Neural progenitor cell (in vitro differentiated cells): Measurements from ENCODE around the gene TP53BP2. TPM values are rescaled to one million over a fixed set of nuclear protein-coding genes. Genes with fewer than 3 reads are reported as not detected.

ENCODE experiments used
- DNase-seq: peaks from one replicate; pipeline ENCODE4 v3.0.0-alpha.2; 2016; ENCODE audit warnings: low spot score
- H2AFZ ChIP-seq: fragments of 200-600 bp; sonication (generic); replicated peaks from 2 replicates; pipeline ENCODE4 v1.6.1; 2016; ENCODE audit warnings: antibody characterized with exemption
- H3F3A ChIP-seq: fragments of 200-600 bp; sonication (generic); 2 replicates; pipeline ENCODE4 v1.6.1; 2016; ENCODE audit warnings: antibody characterized with exemption, low read depth
- H3K27ac ChIP-seq: fragments of 200-600 bp; sonication (generic); 2 replicates; pipeline ENCODE4 v1.5.1; 2016; ENCODE audit warnings: mild to moderate bottlenecking
- H3K27me3 ChIP-seq: fragments of 200-600 bp; sonication (generic); 2 replicates; pipeline ENCODE4 v1.6.1; 2016; ENCODE audit warnings: mild to moderate bottlenecking, moderate library complexity
- H3K36me3 ChIP-seq: fragments of 200-600 bp; sonication (generic); 2 replicates; pipeline ENCODE4 v1.5.1; 2016
- H3K4me1 ChIP-seq: fragments of 200-600 bp; sonication (generic); 2 replicates; pipeline ENCODE4 v1.6.1; 2016; ENCODE audit warnings: mixed run types
- H3K4me2 ChIP-seq: fragments of 200-600 bp; sonication (generic); 2 replicates; pipeline ENCODE4 v1.6.1; 2016
- H3K4me3 ChIP-seq: fragments of 200-600 bp; sonication (generic); 2 replicates; pipeline ENCODE4 v1.5.1; 2016
- H3K79me2 ChIP-seq: fragments of 200-600 bp; sonication (generic); 2 replicates; pipeline ENCODE4 v1.6.1; 2016; ENCODE audit warnings: low read depth
- H3K9ac ChIP-seq: fragments of 200-600 bp; sonication (generic); 2 replicates; pipeline ENCODE4 v1.6.1; 2016
- H3K9me3 ChIP-seq: fragments of 200-600 bp; sonication (generic); 2 replicates; pipeline ENCODE4 v1.5.1; 2016; ENCODE audit warnings: low read depth
- H4K20me1 ChIP-seq: fragments of 200-600 bp; sonication (generic); 2 replicates; pipeline ENCODE4 v1.6.1; 2016; ENCODE audit warnings: low read depth
- H3K27ac Mint-ChIP-seq: 3 replicates; pipeline ENCODE4 v1.8.0; 2021; ENCODE audit warnings: mixed read lengths
- H3K27me3 Mint-ChIP-seq: 2 replicates; pipeline ENCODE4 v1.8.0; 2022; ENCODE audit warnings: low read depth, mild to moderate bottlenecking, inconsistent platforms, moderate library complexity, mixed read lengths; ENCODE audit not compliant: insufficient read depth
- H3K36me3 Mint-ChIP-seq: 3 replicates; pipeline ENCODE4 v1.8.0; 2021; ENCODE audit warnings: mixed read lengths
- H3K4me1 Mint-ChIP-seq: 3 replicates; pipeline ENCODE4 v1.8.0; 2021; ENCODE audit warnings: mixed read lengths
- H3K4me3 Mint-ChIP-seq: 3 replicates; pipeline ENCODE4 v1.8.0; 2021; ENCODE audit warnings: mild to moderate bottlenecking, moderate library complexity, mixed read lengths
- H3K9me3 Mint-ChIP-seq: 3 replicates; pipeline ENCODE4 v1.8.0; 2020; ENCODE audit warnings: mixed read lengths
- EZH2 ChIP-seq: fragments of 200-600 bp; sonication (generic); IDR thresholded peaks from 2 replicates; pipeline ENCODE4 v1.6.1; 2017; ENCODE audit warnings: antibody characterized with exemption, mild to moderate bottlenecking, moderate library complexity
- EZH2phosphoT487 ChIP-seq: fragments of 200-600 bp; sonication (generic); IDR thresholded peaks from 2 replicates; pipeline ENCODE4 v1.6.1; 2017; ENCODE audit warnings: antibody characterized with exemption
- total RNA-seq: library from RNA; depleted of rRNA; stranded (reverse); fragments of >200 nt; gene quantifications from 2 replicates; pipeline ENCODE4 v1.2.3, GENCODE V29; 2015; ENCODE audit warnings: low replicate concordance
- TF ChIP-seq, protein P1 (sequence below): fragments of 200-600 bp; sonication (generic); IDR thresholded peaks from 2 replicates; pipeline ENCODE4 v1.5.1; 2017; ENCODE audit warnings: antibody characterized with exemption, mild to moderate bottlenecking

Gene TP53BP2
- total RNA-seq, 1 donor from 2014 or later: 56.3 TPM

DNA sequence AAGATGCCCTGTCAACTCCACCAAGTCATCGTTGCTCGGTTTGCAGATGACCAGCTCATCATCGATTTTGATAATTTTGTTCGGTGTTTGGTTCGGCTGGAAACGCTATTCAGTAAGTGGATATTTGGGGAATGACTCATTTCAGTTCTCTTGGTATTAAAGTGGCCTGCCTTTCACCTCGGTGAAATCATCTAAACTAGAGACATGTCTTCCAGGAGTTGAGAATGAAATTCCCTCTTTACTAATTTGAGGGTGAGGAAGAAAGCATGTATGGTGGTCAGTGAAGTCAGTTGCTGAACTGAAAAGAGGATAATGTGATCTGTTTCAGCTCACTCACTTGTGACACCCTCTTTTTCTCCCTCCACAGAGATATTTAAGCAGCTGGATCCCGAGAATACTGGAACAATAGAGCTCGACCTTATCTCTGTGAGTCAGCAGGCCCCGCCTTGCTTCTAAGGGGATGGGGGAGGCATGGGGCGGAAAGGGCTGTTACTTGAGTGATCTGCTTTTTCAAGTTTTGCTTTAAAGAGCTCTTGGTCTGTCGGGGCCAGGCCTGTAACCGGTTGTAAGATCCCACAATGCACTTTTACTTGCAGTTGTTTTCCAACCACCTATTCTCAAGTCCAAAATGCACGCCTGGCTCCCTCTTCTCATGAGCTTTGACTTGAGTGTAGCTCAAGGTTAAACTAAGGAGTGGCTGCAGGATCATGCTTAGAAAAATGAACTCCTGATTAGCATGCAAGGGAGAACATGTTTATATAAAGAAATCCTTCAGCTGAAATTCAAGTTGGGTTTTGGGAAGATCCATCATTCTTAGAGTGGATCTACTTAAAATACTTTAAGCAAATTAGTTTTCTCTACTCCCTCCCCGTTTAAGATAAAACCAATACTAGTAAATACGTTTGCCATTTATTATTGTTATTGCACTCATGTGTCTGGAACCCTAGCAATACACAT, 73.7 kb downstream of the TP53BP2 start:
- peaks cover 56% of the 10 kb centered on the region for H3K36me3 Mint-ChIP-seq
- TF ChIP-seq, protein P1, sequence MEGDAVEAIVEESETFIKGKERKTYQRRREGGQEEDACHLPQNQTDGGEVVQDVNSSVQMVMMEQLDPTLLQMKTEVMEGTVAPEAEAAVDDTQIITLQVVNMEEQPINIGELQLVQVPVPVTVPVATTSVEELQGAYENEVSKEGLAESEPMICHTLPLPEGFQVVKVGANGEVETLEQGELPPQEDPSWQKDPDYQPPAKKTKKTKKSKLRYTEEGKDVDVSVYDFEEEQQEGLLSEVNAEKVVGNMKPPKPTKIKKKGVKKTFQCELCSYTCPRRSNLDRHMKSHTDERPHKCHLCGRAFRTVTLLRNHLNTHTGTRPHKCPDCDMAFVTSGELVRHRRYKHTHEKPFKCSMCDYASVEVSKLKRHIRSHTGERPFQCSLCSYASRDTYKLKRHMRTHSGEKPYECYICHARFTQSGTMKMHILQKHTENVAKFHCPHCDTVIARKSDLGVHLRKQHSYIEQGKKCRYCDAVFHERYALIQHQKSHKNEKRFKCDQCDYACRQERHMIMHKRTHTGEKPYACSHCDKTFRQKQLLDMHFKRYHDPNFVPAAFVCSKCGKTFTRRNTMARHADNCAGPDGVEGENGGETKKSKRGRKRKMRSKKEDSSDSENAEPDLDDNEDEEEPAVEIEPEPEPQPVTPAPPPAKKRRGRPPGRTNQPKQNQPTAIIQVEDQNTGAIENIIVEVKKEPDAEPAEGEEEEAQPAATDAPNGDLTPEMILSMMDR: no peak
- TF ChIP-seq EZH2phosphoT487: no peak
- no peak for TF ChIP-seq EZH2

DNA sequence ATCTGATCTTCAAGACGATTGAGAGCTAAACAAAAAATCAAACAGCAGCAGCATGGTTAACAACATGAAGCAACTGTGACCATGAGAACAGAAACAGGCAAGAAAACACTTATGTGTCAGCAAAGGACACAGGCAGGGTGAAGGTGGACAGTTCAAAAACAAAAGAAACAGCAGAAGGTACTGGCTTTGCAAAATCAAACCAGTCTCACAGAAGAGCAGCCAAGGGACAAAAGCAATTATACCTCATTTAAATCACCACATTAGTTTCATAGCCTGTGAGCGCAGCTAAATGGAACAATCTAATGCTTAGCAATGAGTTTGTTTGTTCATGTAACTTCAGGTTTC, 74.3 kb downstream of the TP53BP2 start:
- TF ChIP-seq EZH2phosphoT487 (no peak), EZH2 (no peak)
- TF ChIP-seq, protein P1: no peak
- Histone ChIP-seq H3K9ac (no peak overlapping the region), H3K27ac (no peak overlapping the region), H3K79me2 (no peaks in the 10 kb centered on the region), H3K4me3 (no peak overlapping the region), H3F3A (peaks cover 16% of the 10 kb centered on the region), H3K27me3 (no peaks in the 10 kb centered on the region), H3K4me1 (peaks cover 13% of the 10 kb centered on the region), H2AFZ (no peak overlapping the region), H3K9me3 (no peaks in the 10 kb centered on the region), H4K20me1 (no peaks in the 10 kb centered on the region), H3K4me2 (peak overlapping the region; percentile 19), H3K36me3 (peaks cover 7% of the 10 kb centered on the region)
- DNase-seq: no peak
- Mint-ChIP-seq H3K4me1 (peaks cover 24% of the 10 kb centered on the region), H3K27me3 (no peaks in the 10 kb centered on the region), H3K27ac (peak overlapping the region; percentile 25), H3K4me3 (no peak overlapping the region), H3K36me3 (peaks cover 49% of the 10 kb centered on the region), H3K9me3 (peaks cover 3% of the 10 kb centered on the region)

More for the DNA sequence above, 73.7 kb downstream of the TP53BP2 start:
- DNase-seq: peak; percentile 60
- no peaks in the 10 kb centered on the region for H4K20me1 ChIP-seq
- no peak overlapping the region for H3K9ac ChIP-seq
- H3K9me3 ChIP-seq: no peaks in the 10 kb centered on the region
- Mint-ChIP-seq H3K4me1 (peaks cover 24% of the 10 kb centered on the region), H3K27ac (peak overlapping the region; percentile 57), H3K9me3 (peaks cover 3% of the 10 kb centered on the region), H3K27me3 (no peaks in the 10 kb centered on the region), H3K4me3 (no peak overlapping the region)
- peaks cover 7% of the 10 kb centered on the region for H3K36me3 ChIP-seq
- H3K27ac ChIP-seq: no peak overlapping the region
- no peaks in the 10 kb centered on the region for H3K27me3 ChIP-seq
- no peak overlapping the region for H2AFZ ChIP-seq
- no peak overlapping the region for H3K4me3 ChIP-seq
- peak overlapping the region; percentile 19 for H3K4me2 ChIP-seq
- H3K4me1 ChIP-seq: peaks cover 13% of the 10 kb centered on the region
- no peaks in the 10 kb centered on the region for H3K79me2 ChIP-seq
- H3F3A ChIP-seq: peaks cover 16% of the 10 kb centered on the region

DNA sequence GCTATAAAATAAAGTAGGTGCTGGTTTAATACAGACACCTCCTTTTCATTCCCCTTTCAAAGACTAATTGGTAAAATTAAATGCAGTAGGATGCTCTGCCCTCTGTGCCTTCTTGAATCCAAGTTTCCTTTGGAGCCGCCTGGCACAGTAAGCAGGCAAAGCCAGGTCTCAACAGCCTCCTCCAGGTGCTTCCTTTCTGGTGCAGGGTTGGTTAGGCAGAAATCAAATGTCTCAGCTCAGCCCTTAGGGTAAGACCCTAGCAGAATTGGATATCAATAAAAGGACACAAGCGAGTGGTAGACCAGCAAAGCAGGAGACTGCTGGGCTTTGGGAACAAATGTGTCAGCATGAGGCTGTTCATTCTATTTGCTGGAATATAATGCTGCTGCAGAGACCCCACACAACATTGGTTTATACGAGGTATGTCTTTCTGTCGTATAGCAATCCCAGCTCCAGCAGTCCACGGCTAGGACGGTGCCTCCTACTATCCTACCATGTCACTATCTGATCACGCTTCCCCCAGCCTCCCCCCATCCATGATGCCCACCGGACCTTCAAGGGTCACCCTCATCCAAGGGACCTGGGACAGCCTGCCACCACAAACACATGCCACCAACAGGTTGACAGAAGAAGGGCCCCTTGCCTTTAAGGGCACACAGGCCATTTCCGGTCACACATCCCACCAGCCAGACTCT, 75.0 kb downstream of the TP53BP2 start:
- no peak overlapping the region for H3K4me3 ChIP-seq
- H3K9ac ChIP-seq: no peak overlapping the region
- no peak for DNase-seq
- Mint-ChIP-seq H3K36me3 (peaks cover 42% of the 10 kb centered on the region), H3K4me1 (peaks cover 24% of the 10 kb centered on the region), H3K4me3 (no peak overlapping the region), H3K27me3 (no peaks in the 10 kb centered on the region), H3K9me3 (peaks cover 3% of the 10 kb centered on the region), H3K27ac (peak overlapping the region; percentile 64)
- peaks cover 7% of the 10 kb centered on the region for H3K36me3 ChIP-seq
- TF ChIP-seq EZH2phosphoT487 (no peak), EZH2 (no peak)
- TF ChIP-seq, protein P1: no peak
- H4K20me1 ChIP-seq: no peaks in the 10 kb centered on the region
- H3F3A ChIP-seq: peaks cover 17% of the 10 kb centered on the region
- H3K4me2 ChIP-seq: no peak overlapping the region
- H3K9me3 ChIP-seq: no peaks in the 10 kb centered on the region
- H2AFZ ChIP-seq: no peak overlapping the region
- no peaks in the 10 kb centered on the region for H3K27me3 ChIP-seq
- no peak overlapping the region for H3K27ac ChIP-seq
- no peaks in the 10 kb centered on the region for H3K79me2 ChIP-seq
- peaks cover 13% of the 10 kb centered on the region for H3K4me1 ChIP-seq
